Measurements from ENCODE around the gene RBM42. TPM values are rescaled to one million over a fixed set of nuclear protein-coding genes. Genes with fewer than 3 reads are reported as not detected.

RBM42 gene, protein sequence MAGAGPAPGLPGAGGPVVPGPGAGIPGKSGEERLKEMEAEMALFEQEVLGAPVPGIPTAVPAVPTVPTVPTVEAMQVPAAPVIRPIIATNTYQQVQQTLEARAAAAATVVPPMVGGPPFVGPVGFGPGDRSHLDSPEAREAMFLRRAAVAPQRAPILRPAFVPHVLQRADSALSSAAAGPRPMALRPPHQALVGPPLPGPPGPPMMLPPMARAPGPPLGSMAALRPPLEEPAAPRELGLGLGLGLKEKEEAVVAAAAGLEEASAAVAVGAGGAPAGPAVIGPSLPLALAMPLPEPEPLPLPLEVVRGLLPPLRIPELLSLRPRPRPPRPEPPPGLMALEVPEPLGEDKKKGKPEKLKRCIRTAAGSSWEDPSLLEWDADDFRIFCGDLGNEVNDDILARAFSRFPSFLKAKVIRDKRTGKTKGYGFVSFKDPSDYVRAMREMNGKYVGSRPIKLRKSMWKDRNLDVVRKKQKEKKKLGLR
- total RNA-seq, result 10 to 100 TPM; 44.6 to 51.4 (median 44.6) TPM

DNA sequence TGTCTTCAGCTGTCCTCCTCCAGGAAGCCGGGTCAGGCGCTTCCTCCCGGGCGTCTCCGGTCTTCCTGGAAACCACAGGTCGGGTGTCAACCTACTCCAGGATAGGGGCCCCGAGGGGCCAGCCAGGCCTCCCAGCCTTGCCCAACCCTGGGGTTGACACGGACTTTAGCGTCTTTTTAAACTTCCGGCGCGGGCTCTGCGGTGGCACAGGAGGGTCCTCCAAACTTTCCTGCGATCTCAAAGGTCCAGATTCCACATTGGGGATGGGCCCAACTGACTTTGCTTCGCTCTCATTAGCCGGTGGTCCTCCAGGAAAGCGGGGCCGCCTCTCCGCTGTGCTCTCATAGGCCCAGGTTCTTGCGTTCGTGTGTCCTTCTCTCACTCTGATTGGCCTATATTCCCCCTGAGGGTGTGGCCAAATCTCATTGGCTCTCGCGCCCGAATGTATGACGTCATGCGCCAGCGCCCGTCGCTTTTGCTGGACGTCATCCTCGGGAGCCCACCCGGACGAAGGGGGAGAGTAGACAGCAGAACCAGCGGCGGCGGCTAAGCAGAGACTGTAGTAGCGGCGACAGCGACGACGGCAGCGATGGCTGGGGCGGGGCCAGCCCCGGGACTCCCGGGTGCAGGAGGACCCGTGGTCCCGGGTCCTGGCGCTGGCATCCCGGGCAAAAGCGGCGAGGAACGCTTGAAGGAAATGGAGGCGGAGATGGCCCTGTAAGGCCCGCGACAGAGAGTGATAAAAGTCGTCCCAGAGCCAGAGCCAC is at the start of gene RBM42:
TSS of gene RBM42 (plus strand) at position 472 of the 767 bp plus-strand sequence. CDS start at position 590, 118 bp downstream.
- Histone ChIP-seq H3K36me3 (peaks cover 6% of the 10 kb centered on the region), H3K27me3 (no peaks in the 10 kb centered on the region), H3K27ac (peak within 1 kb of the TSS; percentile 86 to 88), H3K4me3 (peak within 1 kb of the TSS; percentile 72 to 90 (median 82)), H3K9me3 (no peaks in the 10 kb centered on the region), H3K4me1 (peaks cover 5 to 7% of the 10 kb centered on the region in 2 donors)
- peak in 1 of 3 donors; percentile 18 for TF ChIP-seq CTCF (IDR thresholded peaks at IDR 0.05)
- TF ChIP-seq POLR2A (IDR thresholded peaks at IDR 0.05), result peak; percentile 80
- TF ChIP-seq POLR2AphosphoS5 (IDR thresholded peaks at IDR 0.05), result peak; percentile 97 to 98 (median 98)
- peak; percentile 97 to 99 for DNase-seq (ENCODE audit: low spot score in 2 of 2)
- intact Hi-C loops (cut with DNase I; ENCODE audit: low total_unique reads), result no loop called here

DNA sequence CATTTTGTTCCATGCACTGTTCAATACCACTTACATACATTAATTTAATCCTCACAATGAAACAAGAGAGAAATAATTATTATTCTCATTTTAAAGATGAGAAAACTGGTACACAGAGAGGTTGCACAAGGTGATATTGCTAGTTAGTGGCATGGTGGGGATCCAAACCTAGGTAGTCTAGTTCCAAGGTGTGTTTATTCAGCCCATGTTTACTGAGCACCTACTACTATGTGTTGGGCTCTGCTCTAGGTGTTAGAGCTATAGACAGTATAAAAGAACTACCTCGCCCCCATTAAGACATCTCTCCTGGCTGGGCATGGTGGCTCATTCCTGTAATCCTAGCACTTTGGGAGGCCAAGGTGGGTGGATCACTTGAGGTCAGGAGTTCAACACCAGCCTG is 46.1 kb upstream of the RBM42 start:
- TF ChIP-seq CTCF (IDR thresholded peaks at IDR 0.05) (no peak), POLR2AphosphoS5 (IDR thresholded peaks at IDR 0.05) (no peak), POLR2A (IDR thresholded peaks at IDR 0.05) (no peak)
- H3K9me3 ChIP-seq, result no peaks in the 10 kb centered on the region

DNA sequence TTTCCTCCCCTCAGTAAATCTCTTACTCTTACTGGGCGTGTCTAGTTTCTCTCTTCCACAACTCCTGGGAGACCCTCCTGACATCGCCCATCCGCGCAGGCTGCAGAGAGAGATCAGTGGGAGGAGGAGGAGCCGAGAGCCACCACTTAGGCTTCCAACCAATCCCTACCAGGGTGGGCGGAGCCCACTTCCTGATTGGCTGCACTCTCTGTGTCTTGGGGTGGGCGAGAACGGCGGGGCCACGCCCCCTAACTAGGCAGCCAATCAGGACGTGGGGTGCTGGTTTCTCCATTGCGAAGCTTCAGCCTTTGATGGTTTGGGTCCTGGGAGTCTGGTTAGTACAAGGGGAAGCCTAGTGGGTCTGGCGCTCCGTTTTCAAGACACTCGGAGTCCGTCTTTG is 43.0 kb upstream of the RBM42 start, which contains the start of gene PMIS2:
TSS of gene PMIS2 (plus strand) at position 326 of the 400 bp plus-strand sequence. CDS start 87 bp downstream, outside the sequence.
- intact Hi-C loops (cut with DNase I; ENCODE audit: low total_unique reads), result no loop called here
- peaks cover 0 to 25% of the 10 kb centered on the region in 2 donors for H3K27me3 ChIP-seq
- no peak within 1 kb of the TSS for H3K27ac ChIP-seq
- H3K4me3 ChIP-seq, result no peak within 1 kb of the TSS
- H3K9me3 ChIP-seq, result no peaks in the 10 kb centered on the region
- no peak for TF ChIP-seq CTCF (IDR thresholded peaks at IDR 0.05)
- no peak for TF ChIP-seq POLR2A (IDR thresholded peaks at IDR 0.05)
- no peak for TF ChIP-seq POLR2AphosphoS5 (IDR thresholded peaks at IDR 0.05)
- DNase-seq (ENCODE audit: low spot score in 2 of 2), result no peak
- no peaks in the 10 kb centered on the region for H3K36me3 ChIP-seq
- H3K4me1 ChIP-seq, result no peaks in the 10 kb centered on the region

More for the DNA sequence above, 46.1 kb upstream of the RBM42 start:
- Histone ChIP-seq H3K36me3 (no peaks in the 10 kb centered on the region), H3K4me1 (no peaks in the 10 kb centered on the region), H3K27me3 (peaks cover 0 to 25% of the 10 kb centered on the region in 2 donors), H3K27ac (no peak overlapping the region), H3K4me3 (no peak overlapping the region)
- intact Hi-C loops (cut with DNase I; ENCODE audit: low total_unique reads), result no loop called here
- no peak for DNase-seq (ENCODE audit: low spot score in 2 of 2)

DNA sequence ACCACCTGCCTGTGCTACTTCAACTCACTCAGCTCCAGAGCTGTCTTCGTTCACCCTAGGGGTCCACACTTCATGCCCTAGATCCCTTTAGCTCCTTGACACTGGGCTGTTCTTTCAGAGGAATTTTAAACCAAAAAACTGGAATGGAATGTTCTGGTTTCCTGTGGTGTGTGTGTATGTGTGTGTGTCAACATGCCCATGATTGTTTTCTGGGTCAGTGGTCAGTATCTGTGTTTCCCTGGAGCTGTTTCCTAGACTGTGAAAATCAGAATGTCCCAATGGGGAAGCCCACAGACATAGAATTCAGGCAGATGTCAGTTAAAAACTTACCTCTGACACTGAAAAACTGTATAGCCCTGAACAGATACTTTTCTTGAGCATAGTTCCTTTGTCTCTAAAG is 41.5 kb upstream of the RBM42 start:
- Histone ChIP-seq H3K27me3 (peaks cover 0 to 25% of the 10 kb centered on the region in 2 donors), H3K9me3 (no peaks in the 10 kb centered on the region), H3K27ac (no peak overlapping the region), H3K36me3 (no peaks in the 10 kb centered on the region), H3K4me1 (no peaks in the 10 kb centered on the region), H3K4me3 (no peak overlapping the region)
- TF ChIP-seq POLR2A (IDR thresholded peaks at IDR 0.05) (no peak), POLR2AphosphoS5 (IDR thresholded peaks at IDR 0.05) (no peak), CTCF (IDR thresholded peaks at IDR 0.05) (no peak)
- DNase-seq (ENCODE audit: low spot score in 2 of 2), result no peak
- intact Hi-C loops (cut with DNase I; ENCODE audit: low total_unique reads), result no loop called here
